Neutrophil (primary cell): ENCODE measurements around the gene RFX4.

ENCODE experiments used
- H3K27ac ChIP-seq: fragments of 200-600 bp; sonication (generic); 2 replicates; pipeline ENCODE4 v1.5.1; 2016; ENCODE audit warnings: mild to moderate bottlenecking, moderate library complexity
- H3K27me3 ChIP-seq: fragments of 200-600 bp; sonication (generic); 2 replicates; pipeline ENCODE4 v1.6.0; 2016; ENCODE audit warnings: mild to moderate bottlenecking
- H3K36me3 ChIP-seq: fragments of 200-600 bp; sonication (generic); 2 replicates; pipeline ENCODE4 v1.5.1; 2017
- H3K4me1 ChIP-seq, 2 experiments: fragments of 200-600 bp in 1 of 2; sonication (generic) in 1 of 2; 1 replicate in 1 of 2; 2 replicates in 1 of 2; pipeline versions ENCODE4 v1.5.1 to v1.6.1; 2013 to 2016; ENCODE audit warnings: low read depth in 1 of 2, low read length in 1 of 2, mild to moderate bottlenecking in 1 of 2, moderate library complexity in 1 of 2; ENCODE audit not compliant: control insufficient read depth in 1 of 2, insufficient read depth in 1 of 2
- H3K4me3 ChIP-seq, 2 experiments: fragments of 200-600 bp in 1 of 2; sonication (generic) in 1 of 2; 1 replicate in 1 of 2; 2 replicates in 1 of 2; pipeline ENCODE4 v1.5.1; 2013 to 2016; ENCODE audit warnings: low read depth in 1 of 2, low read length in 1 of 2, mild to moderate bottlenecking in 1 of 2, moderate library complexity in 1 of 2
- H3K9me3 ChIP-seq: fragments of 200-600 bp; sonication (generic); 2 replicates; pipeline ENCODE4 v1.5.1; 2016
- CTCF ChIP-seq: fragments of 200-600 bp; sonication (generic); IDR thresholded peaks from 2 replicates; pipeline ENCODE4 v1.5.1; 2016; ENCODE audit warnings: antibody characterized with exemption

RFX4 gene

DNA sequence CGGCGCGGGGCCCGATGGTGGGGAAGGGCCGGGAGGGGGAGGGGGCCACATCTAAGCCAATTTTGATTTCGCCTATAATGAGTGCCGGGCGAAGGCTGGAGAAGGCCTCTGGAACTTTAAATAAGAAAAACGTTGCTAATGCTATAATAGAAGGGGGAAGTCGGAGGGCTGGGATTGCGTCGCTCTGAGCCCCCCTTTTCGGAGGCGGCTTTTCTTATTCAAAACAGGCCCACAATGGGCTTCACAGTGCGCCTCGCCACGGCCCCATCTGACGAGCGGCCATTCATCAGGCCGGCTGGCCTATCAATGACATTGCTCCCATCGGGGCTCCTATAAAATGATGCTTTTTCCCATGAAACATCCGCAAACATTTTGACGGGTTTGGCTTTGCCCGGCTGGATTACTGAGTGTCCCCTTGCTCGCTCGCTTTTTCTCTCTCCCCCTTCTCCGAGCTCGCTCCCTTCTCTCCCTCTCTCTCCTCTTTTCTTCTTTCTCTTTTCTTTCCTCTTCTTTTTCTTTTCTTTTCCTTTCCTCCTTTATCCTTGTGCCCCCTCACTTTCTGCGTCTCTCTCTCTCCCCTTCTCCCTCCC is at the start of gene RFX4:
TSS of gene RFX4 (plus strand) at position 364 of the 590 bp plus-strand sequence. CDS start 317 bp downstream, outside the sequence.
- H3K27me3 ChIP-seq: peaks cover 100% of the 10 kb centered on the region

GRCh38 chr12:106541201-106541600 is 41.6 kb upstream of the RFX4 start:
- no peak for TF ChIP-seq CTCF

More for the DNA sequence above, at the start of gene RFX4:
- Histone ChIP-seq H3K9me3 (no peaks in the 10 kb centered on the region), H3K4me1 (no peaks in the 10 kb centered on the region), H3K27ac (no peak within 1 kb of the TSS), H3K4me3 (no peak within 1 kb of the TSS), H3K36me3 (no peaks in the 10 kb centered on the region)
- TF ChIP-seq CTCF: no peak

GRCh38 chr12:106551410-106551809 is 31.4 kb upstream of the RFX4 start:
- no peaks in the 10 kb centered on the region for H3K36me3 ChIP-seq
- H3K4me1 ChIP-seq: no peaks in the 10 kb centered on the region
- no peak for TF ChIP-seq CTCF

More at GRCh38 chr12:106541201-106541600, 41.6 kb upstream of the RFX4 start:
- H3K36me3 ChIP-seq: no peaks in the 10 kb centered on the region
- no peak overlapping the region for H3K4me3 ChIP-seq
- H3K4me1 ChIP-seq: no peaks in the 10 kb centered on the region
- H3K9me3 ChIP-seq: no peaks in the 10 kb centered on the region
- no peak overlapping the region for H3K27ac ChIP-seq
- no peaks in the 10 kb centered on the region for H3K27me3 ChIP-seq

DNA sequence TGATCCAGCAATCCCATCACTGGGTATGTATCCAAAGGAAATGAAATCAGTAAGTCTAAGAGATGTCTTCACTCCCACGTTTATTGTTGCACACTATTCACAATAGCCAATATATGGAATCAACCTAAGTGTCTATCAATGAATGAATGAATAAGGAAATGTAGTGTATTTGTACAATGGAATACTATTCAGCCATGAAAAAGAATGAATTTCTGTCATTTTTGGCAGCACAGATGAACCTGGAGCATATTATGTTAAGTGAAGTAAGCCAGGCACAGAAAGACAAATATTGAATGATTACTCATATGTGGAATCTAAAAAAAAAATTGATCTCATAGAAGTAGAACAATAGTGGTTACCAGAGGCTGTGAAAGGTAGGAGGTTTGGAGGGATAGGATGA is 30.6 kb upstream of the RFX4 start:
- no peak for TF ChIP-seq CTCF

More at GRCh38 chr12:106551410-106551809, 31.4 kb upstream of the RFX4 start:
- Histone ChIP-seq H3K27me3 (no peaks in the 10 kb centered on the region), H3K9me3 (no peaks in the 10 kb centered on the region), H3K4me3 (no peak overlapping the region), H3K27ac (no peak overlapping the region)

DNA sequence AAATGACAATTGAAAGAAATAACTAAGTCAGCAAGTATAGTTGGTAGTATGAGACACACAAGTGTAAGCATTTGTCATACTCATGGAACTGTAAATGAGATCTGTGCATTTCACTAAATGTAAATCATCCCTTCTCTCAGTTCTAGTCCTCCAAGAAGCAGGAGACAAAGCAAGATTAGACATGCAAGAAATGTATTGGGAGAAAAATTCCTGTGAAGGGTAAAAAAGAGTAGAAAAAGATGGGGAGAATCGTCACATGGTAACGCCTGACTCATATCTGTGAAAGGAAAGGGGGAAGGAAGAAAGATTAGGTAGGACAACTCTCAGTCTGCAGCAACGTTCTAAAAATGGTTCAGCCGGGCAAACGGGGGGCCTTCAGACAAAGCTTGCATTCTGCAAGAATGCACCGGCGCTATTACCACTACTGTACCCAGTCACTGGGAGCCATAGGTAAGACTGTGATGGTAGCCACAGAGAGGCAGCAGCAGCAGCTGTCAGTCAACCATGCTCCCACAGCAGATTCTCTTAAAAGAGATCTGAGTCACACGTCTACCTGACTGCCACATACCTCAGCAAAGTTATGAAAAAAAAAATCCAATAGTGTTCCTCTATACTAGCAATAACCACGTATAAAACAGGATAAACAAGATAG is 18.0 kb upstream of the RFX4 start:
- Histone ChIP-seq H3K4me1 (no peaks in the 10 kb centered on the region), H3K27me3 (peaks cover 29% of the 10 kb centered on the region), H3K4me3 (no peak overlapping the region), H3K36me3 (no peaks in the 10 kb centered on the region), H3K9me3 (no peaks in the 10 kb centered on the region), H3K27ac (no peak overlapping the region)
- no peak for TF ChIP-seq CTCF

More for the DNA sequence above, 30.6 kb upstream of the RFX4 start:
- Histone ChIP-seq H3K27ac (no peak overlapping the region), H3K4me1 (no peaks in the 10 kb centered on the region), H3K9me3 (no peaks in the 10 kb centered on the region), H3K36me3 (no peaks in the 10 kb centered on the region), H3K27me3 (no peaks in the 10 kb centered on the region), H3K4me3 (no peak overlapping the region)
